SK-N-SH (cell line): Measurements from ENCODE around the gene PDCD1. TPM values are rescaled to one million over a fixed set of nuclear protein-coding genes. Genes with fewer than 3 reads are reported as not detected.

Experiments
- CTCF ChIA-PET: fragments of 300-600, 350-600 bp; formaldehyde crosslinking; extraction: SDS; loops from one replicate; lab custom pipeline; 2021; lab: Yijun Ruan, JAX
- POLR2A ChIA-PET: fragments of 350-600 bp; sonication (Branson Sonifier 250); formaldehyde crosslinking; extraction: SDS; loops from one replicate; lab custom pipeline; 2020; ENCODE audit warnings: antibody characterized with exemption, inconsistent platforms; lab: Yijun Ruan, JAX
- DNase-seq: peaks from one replicate; pipeline ENCODE4 v3.0.0; 2012
- H2AFZ ChIP-seq: fragments of 200-600 bp; sonication (generic); 2 replicates; pipeline ENCODE4 v1.8.1; 2016; ENCODE audit warnings: antibody characterized with exemption, mild to moderate bottlenecking, low read depth
- H3F3A ChIP-seq: fragments of 200-600 bp; sonication (generic); replicated peaks from 2 replicates; pipeline ENCODE3; 2016; ENCODE audit warnings: antibody characterized with exemption, mild to moderate bottlenecking; ENCODE audit not compliant: insufficient read depth
- H3K27ac ChIP-seq, 2 experiments: fragments of 200-500 bp in 1 of 2; fragments of 200-600 bp in 1 of 2; sonication (Bioruptor generic) in 1 of 2; sonication (generic), shearing (Covaris generic) in 1 of 2; 2 replicates each; pipeline versions ENCODE4 v1.5.1 to v1.6.1; 2014 to 2016; ENCODE audit warnings: low read depth in 2 of 2, inconsistent platforms in 1 of 2, low read length in 1 of 2, mild to moderate bottlenecking in 1 of 2, mixed read lengths in 1 of 2
- H3K27me3 ChIP-seq: fragments of 200-600 bp; sonication (generic), shearing (Covaris generic); 2 replicates; pipeline ENCODE4 v1.6.1; 2016; ENCODE audit warnings: mixed run types; ENCODE audit not compliant: insufficient read depth
- H3K36me3 ChIP-seq, 2 experiments: fragments of 200-500 bp in 1 of 2; fragments of 200-600 bp in 1 of 2; sonication (Bioruptor generic) in 1 of 2; sonication (generic) in 1 of 2; replicated peaks in 1 of 2; 2 replicates each; pipeline versions ENCODE3 to v1.5.1; 2014 to 2016; ENCODE audit warnings: low read length in 1 of 2, mild to moderate bottlenecking in 1 of 2; ENCODE audit not compliant: insufficient read depth in 2 of 2, control insufficient read depth in 1 of 2
- H3K4me1 ChIP-seq, 2 experiments: fragments of 200-500 bp in 1 of 2; fragments of 200-600 bp in 1 of 2; sonication (Bioruptor generic) in 1 of 2; sonication (generic), shearing (Covaris generic) in 1 of 2; 2 replicates each; pipeline versions ENCODE4 v1.5.1 to v1.6.1; 2014 to 2016; ENCODE audit warnings: low read depth in 1 of 2, low read length in 1 of 2, mixed run types in 1 of 2; ENCODE audit not compliant: insufficient read depth in 2 of 2, control insufficient read depth in 1 of 2
- H3K4me2 ChIP-seq: fragments of 200-600 bp; sonication (generic), shearing (Covaris generic); 2 replicates; pipeline ENCODE4 v1.6.1; 2017; ENCODE audit warnings: mixed run types
- H3K4me3 ChIP-seq, 2 experiments: fragments of 200-500 bp in 1 of 2; fragments of 200-600 bp in 1 of 2; sonication (Bioruptor generic) in 1 of 2; sonication (generic), shearing (Covaris generic) in 1 of 2; 2 replicates each; pipeline versions ENCODE4 v1.5.1 to v1.8.1; 2014 to 2016; ENCODE audit warnings: low read depth in 2 of 2, inconsistent platforms in 1 of 2, low read length in 1 of 2, mild to moderate bottlenecking in 1 of 2, mixed read lengths in 1 of 2, moderate library complexity in 1 of 2
- H3K79me2 ChIP-seq: fragments of 200-600 bp; sonication (generic); 2 replicates; pipeline ENCODE4 v1.8.1; 2017; ENCODE audit warnings: mild to moderate bottlenecking; ENCODE audit not compliant: insufficient read depth
- H3K9ac ChIP-seq: fragments of 200-600 bp; sonication (generic); 2 replicates; pipeline ENCODE4 v1.6.1; 2017; ENCODE audit warnings: mixed run types
- H3K9me2 ChIP-seq: fragments of 200-600 bp; sonication (generic); 2 replicates; pipeline ENCODE4 v1.6.1; 2017; ENCODE audit warnings: mixed run types
- H3K9me3 ChIP-seq: fragments of 200-600 bp; sonication (generic); 2 replicates; pipeline ENCODE4 v1.6.1; 2017; ENCODE audit warnings: mixed run types, mild to moderate bottlenecking, moderate library complexity
- H4K20me1 ChIP-seq: fragments of 200-600 bp; sonication (generic); 2 replicates; pipeline ENCODE4 v1.6.1; 2017; ENCODE audit warnings: mild to moderate bottlenecking, mixed run types; ENCODE audit not compliant: insufficient read depth
- EZH2phosphoT487 ChIP-seq: fragments of 200-600 bp; sonication (generic); IDR thresholded peaks from 2 replicates; pipeline ENCODE4 v1.6.1; 2017; ENCODE audit warnings: low read depth, mixed run types, mild to moderate bottlenecking, antibody characterized with exemption, moderate library complexity, borderline replicate concordance
- GABPA ChIP-seq: IDR thresholded peaks from 2 replicates; pipeline ENCODE4 v1.4.0; 2012; ENCODE audit warnings: low read depth, mild to moderate bottlenecking
- MEF2A ChIP-seq: IDR thresholded peaks from 2 replicates; pipeline ENCODE4 v1.4.0; 2012; ENCODE audit warnings: low read depth, borderline replicate concordance
- REST ChIP-seq: IDR thresholded peaks from 2 replicates; pipeline ENCODE4 v1.6.1; 2012; ENCODE audit warnings: mild to moderate bottlenecking, low read depth, low read length, moderate library complexity
- USF2 ChIP-seq: fragments of 150-350 bp; IDR thresholded peaks from 2 replicates; pipeline ENCODE4 v1.6.1; 2017; ENCODE audit warnings: antibody characterized with exemption, low read length, low read depth, borderline replicate concordance
- YY1 ChIP-seq: IDR thresholded peaks from 2 replicates; pipeline ENCODE4 v1.4.0; 2012; ENCODE audit warnings: low read depth, mild to moderate bottlenecking
- WGBS: methylation state at CpG from one replicate; pipeline ENCODE4 v1.1.6; 2017; ENCODE audit warnings: low lambda C conversion rate; 5-methylcytosine and 5-hydroxymethylcytosine counted together
- polyA plus RNA-seq, 3 experiments: library from polyadenylated mRNA; depleted of rRNA; stranded (reverse); fragments of >200 nt; gene quantifications; 2 replicates each; pipeline ENCODE4 v1.2.3, GENCODE V29; 2012
- TF ChIP-seq, protein P1 (sequence below): IDR thresholded peaks from 2 replicates; pipeline ENCODE4 v1.4.0; 2012; ENCODE audit warnings: low read depth, borderline replicate concordance
- TF ChIP-seq, protein P2 (sequence below): IDR thresholded peaks from 2 replicates; pipeline ENCODE4 v1.4.0; 2012; ENCODE audit warnings: low read depth, borderline replicate concordance

PDCD1 gene
- polyA plus RNA-seq, 1 of the 3 experiments (the other 2 are of a cell fraction): not detected

GRCh38 chr2:241841181-241842066 is 17.3 kb downstream of the PDCD1 start:
- no peaks in the 10 kb centered on the region for H3K79me2 ChIP-seq
- TF ChIP-seq GABPA: no peak
- no peak for TF ChIP-seq MEF2A
- no peak for TF ChIP-seq EZH2phosphoT487
- TF ChIP-seq YY1: no peak
- no peak for TF ChIP-seq USF2
- no peaks in the 10 kb centered on the region; a peak in 1 of 4 replicates for H3K4me1 ChIP-seq
- no peak overlapping the region for H3K27ac ChIP-seq
- WGBS: 86% methylated on average over 28 of the region's 28 CpGs
- no peak overlapping the region for H2AFZ ChIP-seq
- no peaks in the 10 kb centered on the region for H3K27me3 ChIP-seq
- no peaks in the 10 kb centered on the region for H3K9me2 ChIP-seq
- no peaks in the 10 kb centered on the region for H3K36me3 ChIP-seq
- CTCF ChIA-PET: interaction anchor here (0.6 to 1.6 kb wide), 5 partner anchors 16 to 176 kb away, joined by 3 to 4 read pairs (median 3); no protein-coding TSS in a partner anchor
- no peak overlapping the region for H3K9ac ChIP-seq
- POLR2A ChIA-PET: interaction anchor here (1.2 kb wide), 1 partner anchor 12 kb away, joined by 3 read pairs; no protein-coding TSS in a partner anchor
- no peak for DNase-seq
- H3K4me2 ChIP-seq: no peak overlapping the region
- H4K20me1 ChIP-seq: no peaks in the 10 kb centered on the region
- H3F3A ChIP-seq: no peaks in the 10 kb centered on the region
- H3K4me3 ChIP-seq: no peak overlapping the region
- H3K9me3 ChIP-seq: no peaks in the 10 kb centered on the region

GRCh38 chr2:241837197-241837965 is 21.3 kb downstream of the PDCD1 start:
- Histone ChIP-seq H3K4me3 (no peak overlapping the region), H3K9ac (no peak overlapping the region), H3K4me1 (peaks cover 0 to 4% of the 10 kb centered on the region in 2 experiments; a peak in 1 of 4 replicates), H3K27ac (no peak overlapping the region), H3K27me3 (no peaks in the 10 kb centered on the region), H3K9me3 (no peaks in the 10 kb centered on the region), H4K20me1 (no peaks in the 10 kb centered on the region), H3K9me2 (no peaks in the 10 kb centered on the region), H2AFZ (no peak overlapping the region), H3K4me2 (no peak overlapping the region), H3K36me3 (no peaks in the 10 kb centered on the region), H3K79me2 (no peaks in the 10 kb centered on the region), H3F3A (no peaks in the 10 kb centered on the region)
- TF ChIP-seq, protein P1, sequence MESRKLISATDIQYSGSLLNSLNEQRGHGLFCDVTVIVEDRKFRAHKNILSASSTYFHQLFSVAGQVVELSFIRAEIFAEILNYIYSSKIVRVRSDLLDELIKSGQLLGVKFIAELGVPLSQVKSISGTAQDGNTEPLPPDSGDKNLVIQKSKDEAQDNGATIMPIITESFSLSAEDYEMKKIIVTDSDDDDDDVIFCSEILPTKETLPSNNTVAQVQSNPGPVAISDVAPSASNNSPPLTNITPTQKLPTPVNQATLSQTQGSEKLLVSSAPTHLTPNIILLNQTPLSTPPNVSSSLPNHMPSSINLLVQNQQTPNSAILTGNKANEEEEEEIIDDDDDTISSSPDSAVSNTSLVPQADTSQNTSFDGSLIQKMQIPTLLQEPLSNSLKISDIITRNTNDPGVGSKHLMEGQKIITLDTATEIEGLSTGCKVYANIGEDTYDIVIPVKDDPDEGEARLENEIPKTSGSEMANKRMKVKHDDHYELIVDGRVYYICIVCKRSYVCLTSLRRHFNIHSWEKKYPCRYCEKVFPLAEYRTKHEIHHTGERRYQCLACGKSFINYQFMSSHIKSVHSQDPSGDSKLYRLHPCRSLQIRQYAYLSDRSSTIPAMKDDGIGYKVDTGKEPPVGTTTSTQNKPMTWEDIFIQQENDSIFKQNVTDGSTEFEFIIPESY: no peak
- TF ChIP-seq REST: no peak
- TF ChIP-seq, protein P2, sequence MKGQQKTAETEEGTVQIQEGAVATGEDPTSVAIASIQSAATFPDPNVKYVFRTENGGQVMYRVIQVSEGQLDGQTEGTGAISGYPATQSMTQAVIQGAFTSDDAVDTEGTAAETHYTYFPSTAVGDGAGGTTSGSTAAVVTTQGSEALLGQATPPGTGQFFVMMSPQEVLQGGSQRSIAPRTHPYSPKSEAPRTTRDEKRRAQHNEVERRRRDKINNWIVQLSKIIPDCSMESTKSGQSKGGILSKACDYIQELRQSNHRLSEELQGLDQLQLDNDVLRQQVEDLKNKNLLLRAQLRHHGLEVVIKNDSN: no peak
- ChIA-PET POLR2A (interaction anchor here (0.9 kb wide), 1 partner anchor 34 kb away, joined by 3 read pairs; no protein-coding TSS in a partner anchor), CTCF (interaction anchor here (0.6 to 1.8 kb wide), 6 partner anchors 9 to 79 kb away, joined by 3 to 5 read pairs (median 4); no protein-coding TSS in a partner anchor)
- no peak for DNase-seq
- WGBS: 50% methylated on average over 13 of the region's 13 CpGs
